ENCODE data around the gene ATP10B. TPM values are rescaled to one million over a fixed set of nuclear protein-coding genes. Genes with fewer than 3 reads are reported as not detected.
"Not testable (repeated sequence)": the region's sequence is repeated elsewhere in the genome, so short reads cannot be mapped to it uniquely, and the experiment has no call there.

The ATP10B gene
- total and polyA plus RNA-seq, 8 donors: 0.76 to 20.4 (median 4.6) TPM

DNA sequence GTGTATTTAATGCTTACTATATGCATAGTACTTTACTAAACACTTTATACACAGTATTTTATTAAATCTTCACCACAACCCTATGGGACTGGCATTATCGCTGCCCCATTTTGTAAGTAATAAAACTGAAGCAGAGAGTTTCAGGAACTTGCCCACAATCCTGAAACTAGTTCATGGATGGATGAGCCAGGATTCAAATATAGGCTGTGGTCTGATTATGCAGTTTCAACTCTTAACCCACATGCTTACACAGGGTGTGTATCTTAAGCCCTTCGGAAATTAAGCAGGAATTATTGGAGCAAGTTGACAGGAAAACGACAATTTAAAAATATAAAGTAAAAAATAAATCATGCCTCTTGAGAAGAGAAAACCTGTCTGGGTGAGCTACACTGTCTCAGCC is 109.0 kb downstream of the ATP10B start:
- ATAC-seq: no peak
- TF ChIP-seq, protein P1, sequence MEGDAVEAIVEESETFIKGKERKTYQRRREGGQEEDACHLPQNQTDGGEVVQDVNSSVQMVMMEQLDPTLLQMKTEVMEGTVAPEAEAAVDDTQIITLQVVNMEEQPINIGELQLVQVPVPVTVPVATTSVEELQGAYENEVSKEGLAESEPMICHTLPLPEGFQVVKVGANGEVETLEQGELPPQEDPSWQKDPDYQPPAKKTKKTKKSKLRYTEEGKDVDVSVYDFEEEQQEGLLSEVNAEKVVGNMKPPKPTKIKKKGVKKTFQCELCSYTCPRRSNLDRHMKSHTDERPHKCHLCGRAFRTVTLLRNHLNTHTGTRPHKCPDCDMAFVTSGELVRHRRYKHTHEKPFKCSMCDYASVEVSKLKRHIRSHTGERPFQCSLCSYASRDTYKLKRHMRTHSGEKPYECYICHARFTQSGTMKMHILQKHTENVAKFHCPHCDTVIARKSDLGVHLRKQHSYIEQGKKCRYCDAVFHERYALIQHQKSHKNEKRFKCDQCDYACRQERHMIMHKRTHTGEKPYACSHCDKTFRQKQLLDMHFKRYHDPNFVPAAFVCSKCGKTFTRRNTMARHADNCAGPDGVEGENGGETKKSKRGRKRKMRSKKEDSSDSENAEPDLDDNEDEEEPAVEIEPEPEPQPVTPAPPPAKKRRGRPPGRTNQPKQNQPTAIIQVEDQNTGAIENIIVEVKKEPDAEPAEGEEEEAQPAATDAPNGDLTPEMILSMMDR (IDR thresholded peaks at IDR 0.05): no peak
- FAIRE-seq: no peak
- WGBS, 2 donors: 73 to 83% methylated on average over 3 of the region's 3 CpGs
- H3K4me1 ChIP-seq: peaks cover 0 to 3% (median 0%) of the 10 kb centered on the region in 3 donors
- intact Hi-C loops (cut with DNase I): no loop called here
- no peak overlapping the region for H3K4me3 ChIP-seq
- H3K27me3 ChIP-seq: no peaks in the 10 kb centered on the region
- H3K27ac ChIP-seq: no peak overlapping the region
- no peaks in the 10 kb centered on the region for H3K36me3 ChIP-seq
- no peaks in the 10 kb centered on the region for H3K9me3 ChIP-seq
- no peak for DNase-seq

DNA sequence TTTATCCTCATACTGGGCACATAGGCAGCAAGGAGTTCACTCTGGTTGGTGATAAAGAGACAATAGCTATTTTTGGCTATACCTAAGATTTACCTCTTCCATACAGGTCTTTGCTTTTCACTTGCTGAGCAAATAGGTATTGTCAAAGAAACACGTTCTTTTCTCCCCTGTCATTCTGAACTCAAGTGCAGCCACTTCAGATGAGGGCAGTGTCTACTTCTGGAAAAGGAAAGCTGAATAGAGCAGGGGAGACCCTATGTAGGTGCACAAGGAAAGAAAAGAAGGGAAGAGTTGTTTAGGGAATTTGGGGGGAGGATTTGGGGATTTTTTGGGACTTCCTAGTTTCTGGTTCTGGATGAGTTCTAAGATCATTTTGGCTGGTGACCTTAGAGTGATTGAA is 109.6 kb downstream of the ATP10B start:
- no peak for DNase-seq
- FAIRE-seq: no peak
- no peaks in the 10 kb centered on the region for H3K9me3 ChIP-seq
- H3K27ac ChIP-seq: no peak overlapping the region
- TF ChIP-seq, protein P1 (IDR thresholded peaks at IDR 0.05): no peak
- intact Hi-C loops (cut with DNase I): no loop called here
- no peak for ATAC-seq
- no peaks in the 10 kb centered on the region for H3K27me3 ChIP-seq
- H3K36me3 ChIP-seq: no peaks in the 10 kb centered on the region
- H3K4me3 ChIP-seq: no peak overlapping the region
- 66 to 70% methylated on average over 1 of the region's 1 CpG for WGBS, 2 donors
- peaks cover 0 to 6% (median 0%) of the 10 kb centered on the region in 3 donors for H3K4me1 ChIP-seq

GRCh38 chr5:160727296-160727997 is 124.6 kb downstream of the ATP10B start:
- Histone ChIP-seq H3K9me3 (no peaks in the 10 kb centered on the region), H3K4me3 (no peak overlapping the region), H3K36me3 (no peaks in the 10 kb centered on the region), H3K27me3 (no peaks in the 10 kb centered on the region), H3K27ac (no peak overlapping the region), H3K4me1 (no peaks in the 10 kb centered on the region)
- ATAC-seq (no peak), DNase-seq (no peak), FAIRE-seq (no peak)
- intact Hi-C loops (cut with DNase I): no loop called here
- 82 to 84% methylated on average over 4 of the region's 4 CpGs for WGBS, 2 donors
- TF ChIP-seq, protein P1 (IDR thresholded peaks at IDR 0.05): no peak

DNA sequence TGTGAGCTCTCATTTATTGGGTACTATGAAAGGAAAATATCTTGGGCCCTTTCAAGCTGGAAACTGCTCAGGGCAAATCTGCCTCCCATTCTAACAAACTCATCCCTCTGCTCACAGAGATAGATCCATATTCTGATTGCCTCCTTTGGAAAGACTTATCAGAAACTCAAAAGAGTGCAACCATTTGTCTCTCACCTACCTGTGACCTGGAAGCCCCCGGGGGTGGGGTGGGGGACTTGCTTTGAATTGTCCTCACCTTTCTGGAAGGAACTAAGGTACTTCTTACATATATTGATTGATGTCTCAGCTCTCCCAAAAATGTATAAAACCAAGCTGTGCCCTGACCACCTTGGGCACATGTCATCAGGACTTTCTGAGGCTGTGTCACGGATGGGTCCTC is 125.3 kb downstream of the ATP10B start:
- Histone ChIP-seq H3K27me3 (no peaks in the 10 kb centered on the region), H3K36me3 (no peaks in the 10 kb centered on the region), H3K4me3 (no peak overlapping the region), H3K27ac (no peak overlapping the region), H3K4me1 (no peaks in the 10 kb centered on the region), H3K9me3 (no peaks in the 10 kb centered on the region)
- FAIRE-seq (no peak), DNase-seq (no peak), ATAC-seq (no peak)
- 58 to 75% methylated on average over 2 of the region's 2 CpGs for WGBS, 2 donors
- intact Hi-C loops (cut with DNase I): no loop called here
- TF ChIP-seq, protein P1 (IDR thresholded peaks at IDR 0.05): no peak

GRCh38 chr5:160720822-160721221 is 131.2 kb downstream of the ATP10B start:
- FAIRE-seq (no peak), ATAC-seq (no peak), DNase-seq (no peak)
- H3K36me3 ChIP-seq: no peaks in the 10 kb centered on the region
- WGBS, 2 donors: 40 to 44% methylated on average over 3 of the region's 3 CpGs
- H3K27me3 ChIP-seq: no peaks in the 10 kb centered on the region
- H3K27ac ChIP-seq: no peak overlapping the region
- H3K4me3 ChIP-seq: no peak overlapping the region
- TF ChIP-seq, protein P1 (IDR thresholded peaks at IDR 0.05): no peak
- H3K9me3 ChIP-seq: no peaks in the 10 kb centered on the region
- intact Hi-C loops (cut with DNase I): no loop called here
- no peaks in the 10 kb centered on the region for H3K4me1 ChIP-seq

DNA sequence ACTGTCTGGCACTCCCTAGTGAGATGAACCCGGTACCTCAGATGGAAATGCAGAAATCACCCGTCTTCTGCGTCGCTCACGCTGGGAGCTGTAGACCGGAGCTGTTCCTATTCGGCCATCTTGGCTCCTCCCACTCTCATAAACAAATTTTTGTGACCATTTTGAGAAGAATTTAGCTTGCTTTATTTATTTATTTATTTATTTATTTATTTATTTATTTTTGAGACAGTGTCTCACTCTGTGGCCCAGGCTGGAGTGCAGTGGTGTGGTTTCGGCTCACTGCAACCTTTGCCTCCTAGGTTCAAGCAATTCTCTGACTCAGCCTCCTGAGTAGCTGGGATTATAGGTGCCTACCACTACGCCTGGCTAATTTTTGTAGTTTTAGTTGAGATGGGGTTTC is 136.5 kb downstream of the ATP10B start:
- DNase-seq; H3K4me1 ChIP-seq; H3K27ac ChIP-seq; intact Hi-C loops (cut with DNase I); ATAC-seq; FAIRE-seq; H3K36me3 ChIP-seq; H3K27me3 ChIP-seq; H3K4me3 ChIP-seq; H3K9me3 ChIP-seq: not testable (repeated sequence)
- WGBS, 2 donors: 91 to 93% methylated on average over 7 to 8 of the region's 9 CpGs

Data from pancreas (tissue), 10 donors.